GM10266 (cell line): ENCODE measurements around the gene INPP5A.

ENCODE experiments used
- DNase-seq: peaks from one replicate; pipeline ENCODE4 v3.0.0; 2012; ENCODE audit errors: extremely low spot score
- TF ChIP-seq, protein P1 (sequence below): IDR thresholded peaks from 2 replicates; pipeline ENCODE4 v1.5.1; 2012; ENCODE audit warnings: mild to moderate bottlenecking, low read depth; ENCODE audit not compliant: control insufficient read depth, insufficient read depth; ENCODE audit errors: missing control alignments

Gene INPP5A

DNA sequence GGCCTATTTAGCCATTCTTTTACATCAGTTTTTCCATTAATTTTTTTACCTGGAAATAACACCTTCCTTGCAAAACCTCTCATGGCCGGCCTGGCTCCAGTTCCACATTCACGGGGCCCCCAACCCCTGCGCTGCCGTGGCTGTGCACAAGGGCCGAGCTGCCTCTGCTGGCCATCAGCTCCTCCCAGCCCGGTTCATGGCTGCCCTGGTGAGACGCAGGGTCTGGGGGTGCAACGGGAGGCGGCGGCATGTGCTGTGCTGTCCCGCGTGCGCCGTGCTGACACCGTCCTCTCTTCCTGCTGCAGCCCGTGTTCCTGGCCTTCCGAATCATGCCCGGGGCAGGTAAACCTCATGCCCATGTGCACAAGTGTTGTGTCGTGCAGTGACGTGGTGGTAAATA lies 244.0 kb downstream of the INPP5A start:
- TF ChIP-seq, protein P1, sequence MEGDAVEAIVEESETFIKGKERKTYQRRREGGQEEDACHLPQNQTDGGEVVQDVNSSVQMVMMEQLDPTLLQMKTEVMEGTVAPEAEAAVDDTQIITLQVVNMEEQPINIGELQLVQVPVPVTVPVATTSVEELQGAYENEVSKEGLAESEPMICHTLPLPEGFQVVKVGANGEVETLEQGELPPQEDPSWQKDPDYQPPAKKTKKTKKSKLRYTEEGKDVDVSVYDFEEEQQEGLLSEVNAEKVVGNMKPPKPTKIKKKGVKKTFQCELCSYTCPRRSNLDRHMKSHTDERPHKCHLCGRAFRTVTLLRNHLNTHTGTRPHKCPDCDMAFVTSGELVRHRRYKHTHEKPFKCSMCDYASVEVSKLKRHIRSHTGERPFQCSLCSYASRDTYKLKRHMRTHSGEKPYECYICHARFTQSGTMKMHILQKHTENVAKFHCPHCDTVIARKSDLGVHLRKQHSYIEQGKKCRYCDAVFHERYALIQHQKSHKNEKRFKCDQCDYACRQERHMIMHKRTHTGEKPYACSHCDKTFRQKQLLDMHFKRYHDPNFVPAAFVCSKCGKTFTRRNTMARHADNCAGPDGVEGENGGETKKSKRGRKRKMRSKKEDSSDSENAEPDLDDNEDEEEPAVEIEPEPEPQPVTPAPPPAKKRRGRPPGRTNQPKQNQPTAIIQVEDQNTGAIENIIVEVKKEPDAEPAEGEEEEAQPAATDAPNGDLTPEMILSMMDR: no peak
- DNase-seq: no peak

DNA sequence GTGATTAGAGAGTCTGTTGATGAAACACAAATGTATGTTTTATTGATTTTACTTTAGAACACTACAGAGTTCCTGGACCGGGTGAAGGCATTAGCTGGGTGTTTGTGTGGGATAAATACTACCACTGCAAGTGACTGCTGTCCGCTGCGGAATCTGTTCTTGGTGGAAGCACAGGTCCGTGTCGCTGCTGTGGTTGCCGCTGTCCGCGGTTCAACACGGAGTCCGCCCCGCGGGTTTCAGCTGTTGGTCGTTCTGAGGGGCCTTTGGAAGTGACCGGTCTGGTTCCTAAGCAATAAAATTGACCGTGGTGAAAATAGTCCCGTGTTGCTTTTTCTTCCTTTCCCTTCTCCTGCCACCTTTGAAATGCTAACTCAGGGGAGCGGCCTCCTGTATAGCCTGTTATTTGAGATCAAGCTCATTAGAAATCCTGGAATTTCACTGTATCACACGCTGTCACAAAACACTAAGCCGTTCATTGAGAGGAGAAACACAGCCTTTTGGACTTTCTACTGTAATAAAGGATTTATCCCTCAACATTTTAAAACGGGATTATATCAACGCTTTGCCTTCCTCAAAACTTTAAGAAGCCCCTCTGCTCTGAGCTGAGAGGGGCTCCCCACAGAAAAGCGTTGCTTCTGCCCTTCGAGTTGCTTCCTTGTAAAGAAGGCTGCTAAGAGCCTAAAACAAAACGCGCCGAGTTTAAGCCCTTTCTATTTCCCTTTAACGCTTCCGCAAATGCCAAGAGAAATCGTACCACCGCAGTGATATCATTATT lies 245.8 kb downstream of the INPP5A start:
- no peak for DNase-seq
- TF ChIP-seq, protein P1: no peak

DNA sequence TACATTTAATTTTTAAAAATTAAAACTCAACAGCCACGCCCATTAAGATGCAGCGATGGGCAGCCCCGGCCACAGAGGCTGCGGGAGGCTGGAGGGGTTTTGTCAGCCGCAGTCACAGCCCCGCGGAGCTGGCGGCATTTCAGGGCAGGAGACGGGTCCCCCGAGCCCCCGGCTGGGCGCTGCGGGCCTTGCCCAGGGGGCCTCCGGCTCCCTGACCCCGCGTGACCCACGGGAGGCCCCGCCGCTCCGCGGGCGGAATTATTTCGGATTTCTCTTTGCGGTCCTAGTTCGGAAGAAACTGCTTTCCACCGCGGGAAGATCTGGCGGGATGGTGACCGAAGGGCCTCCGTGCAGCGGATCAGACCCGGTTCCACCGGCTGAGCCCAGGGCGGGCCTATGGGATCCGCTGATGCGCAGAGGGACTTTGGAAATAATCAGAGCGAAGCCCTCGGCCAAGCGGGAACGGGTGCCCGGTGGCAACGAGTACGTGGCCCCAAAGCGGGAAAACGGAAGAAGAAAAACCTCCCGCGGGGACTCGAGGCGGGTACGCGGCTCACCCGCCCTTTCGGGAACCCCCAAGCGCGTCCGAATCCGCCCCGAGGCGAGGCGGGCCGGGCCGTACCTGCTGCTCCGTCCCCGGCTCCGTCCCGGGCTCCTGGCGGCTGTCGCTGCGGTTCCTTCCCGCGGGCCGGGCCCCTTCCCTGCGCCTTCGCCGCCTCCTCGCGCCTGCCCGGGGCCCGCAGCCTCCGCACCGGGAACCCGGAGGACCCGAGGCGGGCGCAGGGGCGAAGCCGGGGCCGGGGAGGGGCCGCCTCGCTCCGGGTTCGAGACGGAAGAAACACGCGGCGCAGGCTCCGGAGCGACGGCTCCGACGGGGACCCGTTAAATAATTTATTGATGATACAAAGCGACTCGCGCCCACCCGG lies 246.6 kb downstream of the INPP5A start:
- DNase-seq: no peak
- TF ChIP-seq, protein P1: no peak

DNA sequence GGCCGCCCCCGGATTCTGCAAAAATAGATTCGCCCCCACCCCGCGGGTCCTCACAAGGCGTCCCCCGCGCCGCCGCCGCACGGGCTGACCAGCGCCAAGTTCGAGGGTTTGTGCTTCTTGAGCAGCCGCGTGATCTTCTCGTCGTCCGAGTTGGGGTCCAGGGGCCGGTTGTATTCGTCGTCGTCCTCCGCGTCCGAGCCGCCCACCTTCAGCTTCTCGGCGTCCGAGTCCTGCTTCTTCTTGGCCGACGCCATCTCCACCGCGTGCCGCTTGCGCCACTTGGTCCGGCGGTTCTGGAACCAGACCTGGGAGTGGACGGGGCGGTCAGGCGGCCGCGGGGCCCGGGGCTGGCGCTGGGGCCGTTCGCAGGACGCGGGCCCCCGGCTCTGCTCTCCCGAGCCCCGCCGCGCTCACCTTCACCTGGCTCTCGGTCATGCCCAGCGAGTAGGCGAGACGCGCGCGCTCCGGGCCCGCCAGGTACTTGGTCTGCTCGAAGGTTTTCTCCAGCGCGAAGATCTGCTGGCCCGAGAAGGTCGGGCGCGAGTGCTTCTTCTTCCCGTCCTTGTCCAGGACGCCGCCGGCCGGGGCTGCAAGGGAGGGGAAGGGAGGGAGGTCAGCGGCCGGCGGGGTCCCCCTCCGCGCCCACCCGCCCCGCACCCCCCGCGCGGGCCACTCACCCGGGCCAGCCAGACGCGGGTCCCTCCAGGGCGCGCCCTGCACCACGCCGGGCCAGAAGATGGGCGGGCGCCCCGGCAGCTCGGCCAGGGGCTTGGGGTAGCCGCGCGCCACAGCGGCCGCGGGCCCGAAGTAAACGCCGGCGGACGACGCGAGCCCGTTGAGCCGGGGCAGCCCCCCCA lies 247.5 kb downstream of the INPP5A start:
- DNase-seq: no peak
- TF ChIP-seq, protein P1: no peak

DNA sequence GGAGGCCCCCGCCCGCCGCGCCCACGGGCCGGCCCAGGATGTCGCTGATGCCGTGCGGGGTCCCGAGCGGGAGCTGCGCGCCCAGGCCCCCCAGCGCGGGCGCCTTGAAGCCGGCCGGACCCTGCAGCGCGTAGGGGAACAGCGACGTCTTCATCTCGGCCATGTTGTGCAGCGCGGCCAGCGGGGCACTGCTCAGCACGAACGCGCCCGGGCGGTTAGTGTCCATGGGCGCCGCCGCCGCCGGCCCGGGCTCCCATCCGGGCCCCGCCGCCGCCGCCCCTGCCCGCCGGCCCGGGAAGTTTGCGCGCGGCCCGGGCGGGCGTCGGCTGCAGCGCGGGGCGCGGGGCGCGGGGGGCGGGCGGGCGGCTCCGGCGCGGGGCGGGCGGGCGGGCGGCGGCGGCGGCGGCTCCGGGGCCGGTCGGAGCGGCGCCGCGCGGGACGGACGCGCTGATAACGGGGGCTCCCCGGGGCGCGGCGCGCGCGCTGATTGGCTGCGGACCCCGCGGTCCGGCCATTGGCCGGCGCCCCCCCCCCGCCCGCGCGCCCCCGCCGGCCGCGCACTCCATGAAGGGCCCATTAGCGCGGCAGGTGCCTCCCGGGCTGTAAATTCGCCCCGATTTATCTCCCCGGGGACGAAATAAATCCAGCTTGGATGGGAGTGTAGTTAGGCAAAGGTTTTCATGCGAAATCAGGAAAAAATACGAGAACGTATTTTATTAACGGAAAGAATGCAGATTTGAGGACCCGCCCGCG lies 248.3 kb downstream of the INPP5A start, which contains the start of gene NKX6-2:
TSS of gene NKX6-2 (minus strand) at position 425 of the 753 bp plus-strand sequence. CDS start at position 226, 199 bp downstream.
- TF ChIP-seq, protein P1: no peak
- DNase-seq: no peak

DNA sequence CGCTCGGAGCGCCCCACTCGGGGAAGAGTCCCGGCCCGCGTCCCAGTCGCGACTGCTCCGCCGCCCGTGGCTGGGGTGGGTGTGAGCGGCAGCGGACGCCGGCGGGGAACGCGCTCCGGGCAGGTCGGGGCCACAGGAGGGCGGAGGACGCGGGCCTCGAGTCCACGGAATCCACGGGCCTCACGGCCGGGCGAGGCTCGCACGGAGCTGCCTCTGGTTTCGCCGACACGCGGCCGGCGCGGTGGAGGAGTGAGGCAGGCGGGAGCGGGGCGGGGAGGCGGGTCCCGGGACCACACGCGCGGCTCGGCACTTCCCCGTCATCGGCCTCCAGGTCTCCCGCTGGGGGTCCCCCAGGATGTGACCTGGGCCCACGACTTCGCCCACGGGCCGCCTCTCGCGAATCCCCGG lies 248.9 kb downstream of the INPP5A start:
- DNase-seq: no peak
- TF ChIP-seq, protein P1: no peak
